Kasumi-1 (cell line): Measurements from ENCODE around the gene MORN4.
"Not testable (repeated sequence)": the region's sequence is repeated elsewhere in the genome, so short reads cannot be mapped to it uniquely, and the experiment has no call there.

Experiments
- DNase-seq, 2 experiments: peaks; one replicate each; lab custom pipeline; 2025; lab: John Stamatoyannopoulos, UW

Gene MORN4

DNA sequence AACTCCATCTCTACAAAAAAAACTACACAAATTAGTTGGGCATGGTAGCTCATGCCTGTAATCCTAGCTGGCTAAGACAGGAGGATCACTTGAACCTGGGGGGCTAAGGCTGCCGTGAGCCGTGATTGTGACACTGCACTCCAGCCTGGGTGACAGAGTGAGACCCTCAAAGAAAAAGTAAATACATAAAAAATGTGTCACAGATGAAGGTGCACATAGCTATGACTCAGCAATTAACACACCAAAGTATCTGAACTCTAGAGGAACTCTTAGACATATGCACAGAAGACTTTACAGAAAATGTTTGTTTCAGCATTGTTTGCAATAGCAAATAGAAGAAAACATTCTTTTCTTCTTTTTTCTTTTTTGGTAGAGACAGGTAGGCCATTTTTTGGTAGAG lies 35.5 kb downstream of the MORN4 start:
- DNase-seq = no peak

DNA sequence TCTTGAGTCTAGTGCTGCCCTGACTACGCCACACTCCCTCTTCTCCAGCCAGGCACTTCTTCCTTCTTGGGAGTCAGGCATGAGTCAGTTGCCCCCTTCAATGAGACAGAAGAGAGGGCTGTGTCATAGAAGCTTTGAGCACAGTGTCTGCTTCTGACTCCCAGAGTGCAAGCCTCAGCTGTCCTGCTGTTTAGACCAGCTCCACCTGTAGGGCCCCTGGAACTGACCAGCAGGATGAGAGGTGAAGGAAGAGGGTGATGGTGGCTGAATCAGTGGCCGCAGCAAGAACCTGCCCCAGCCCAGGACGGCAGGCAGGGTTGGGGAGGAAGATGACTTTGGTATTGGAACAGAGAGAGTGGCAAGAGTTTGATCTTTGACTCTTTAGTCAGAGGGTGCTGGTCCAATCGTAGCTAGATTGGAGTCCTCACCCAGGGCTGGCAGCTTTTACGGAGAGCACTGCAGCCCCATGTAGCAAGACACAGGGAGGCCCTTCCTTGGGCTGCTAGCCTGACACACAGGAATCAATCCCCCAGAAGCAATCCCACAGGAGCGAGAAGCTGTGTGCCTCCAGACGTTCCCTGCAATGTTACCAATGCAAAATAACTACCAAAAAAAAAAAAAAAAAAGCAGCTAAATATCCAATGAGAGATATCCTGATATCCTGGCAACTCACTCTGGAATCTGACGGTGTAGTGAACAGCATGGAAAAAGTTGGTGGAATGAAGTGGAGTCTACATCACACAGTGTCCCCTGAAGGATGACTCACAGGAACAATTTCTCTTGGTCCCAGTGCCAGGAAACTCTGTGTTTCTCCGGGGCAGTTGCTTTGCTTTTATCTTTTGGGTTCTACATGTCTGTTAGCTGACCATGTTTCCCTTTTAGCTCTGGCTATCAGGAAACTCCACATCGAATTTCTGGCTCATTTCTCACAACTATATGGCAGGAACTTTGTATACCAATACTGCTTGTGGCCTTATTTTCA lies 36.9 kb downstream of the MORN4 start:
- no peak for DNase-seq

DNA sequence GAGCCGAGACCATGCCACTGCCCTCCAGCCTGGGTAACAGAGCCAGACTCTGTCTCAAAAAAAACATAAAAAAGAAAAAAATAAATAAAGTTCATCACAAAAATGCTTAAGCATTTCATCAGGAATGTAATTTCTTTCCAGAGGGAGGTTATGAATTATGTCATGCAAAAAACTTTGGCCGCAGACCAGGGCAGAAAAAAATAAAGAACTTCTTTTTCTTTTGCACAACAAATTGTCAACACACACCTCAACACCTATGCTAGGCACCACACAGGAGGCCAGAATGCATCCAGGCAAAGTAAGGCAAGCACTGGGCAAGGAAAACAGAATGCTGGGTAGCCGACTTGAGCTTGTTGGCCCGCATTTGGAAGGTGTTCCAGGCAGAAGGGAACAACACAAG lies 39.9 kb downstream of the MORN4 start:
- no peak for DNase-seq

DNA sequence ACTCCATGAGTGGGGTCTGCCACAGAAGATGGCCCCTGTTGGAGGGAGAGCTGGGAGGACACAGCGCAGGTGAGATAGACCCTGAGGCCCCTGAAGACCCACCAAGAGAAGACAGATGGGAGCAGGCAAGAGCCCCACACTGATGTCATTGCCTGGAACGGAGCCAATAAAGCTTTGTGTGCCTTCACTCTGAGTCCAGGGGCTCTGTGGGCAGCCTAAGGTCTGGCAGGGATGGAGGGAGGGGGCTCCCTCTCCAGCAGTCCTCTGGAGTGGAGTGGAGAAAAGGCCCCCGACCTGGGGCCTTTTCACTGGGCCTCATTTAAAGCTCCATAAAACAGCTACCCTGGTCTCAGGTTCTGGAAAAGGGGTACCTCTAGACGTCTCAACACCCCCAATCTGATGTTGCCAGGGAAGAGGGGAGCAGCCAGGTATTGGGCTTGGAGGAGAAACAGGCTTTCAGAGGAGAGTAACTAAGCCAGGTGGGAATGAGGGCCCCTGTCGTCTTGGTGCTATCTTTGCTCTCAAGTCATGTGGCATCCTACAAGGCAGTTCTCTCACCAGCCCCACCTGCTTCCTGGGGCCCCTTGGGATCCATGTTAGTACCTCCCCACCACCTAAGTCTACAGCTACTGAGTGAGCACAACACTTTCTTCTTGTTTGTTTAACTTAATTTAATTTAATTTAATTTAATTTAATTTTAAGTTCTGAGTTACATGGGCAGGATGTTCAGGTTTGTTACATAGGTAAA lies 42.4 kb downstream of the MORN4 start:
- no peak for DNase-seq

DNA sequence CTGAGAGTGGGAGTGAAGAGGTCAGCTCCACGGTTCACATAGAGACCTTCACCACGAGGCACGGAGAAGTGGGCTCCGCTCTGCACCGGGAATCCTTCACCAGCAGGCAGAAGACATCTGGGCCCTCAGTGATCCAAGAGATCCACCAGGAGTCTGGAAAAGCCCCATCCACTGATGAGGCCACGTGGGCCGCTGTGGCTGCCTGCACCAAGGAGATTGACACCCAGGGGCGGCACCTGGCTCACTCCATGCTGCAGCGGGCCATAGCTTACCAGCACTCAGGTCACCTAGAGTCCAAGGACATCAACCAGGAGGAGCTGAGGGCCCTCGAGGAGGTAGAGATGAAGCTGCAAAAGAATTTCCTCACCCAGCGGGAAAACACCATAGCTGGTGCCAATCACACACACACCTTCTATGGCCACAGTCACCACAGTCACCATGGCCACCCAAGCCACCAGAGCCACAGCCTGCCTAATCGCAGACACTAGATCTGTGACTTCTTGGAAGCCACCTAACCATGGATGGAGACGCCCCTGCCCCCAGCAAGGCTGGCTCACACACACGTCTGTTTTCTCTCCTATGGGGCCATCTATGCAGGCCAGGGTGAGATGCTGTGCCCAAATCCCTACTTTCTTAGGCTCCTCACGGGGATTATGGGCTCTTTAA lies 43.1 kb downstream of the MORN4 start:
- no peak for DNase-seq

DNA sequence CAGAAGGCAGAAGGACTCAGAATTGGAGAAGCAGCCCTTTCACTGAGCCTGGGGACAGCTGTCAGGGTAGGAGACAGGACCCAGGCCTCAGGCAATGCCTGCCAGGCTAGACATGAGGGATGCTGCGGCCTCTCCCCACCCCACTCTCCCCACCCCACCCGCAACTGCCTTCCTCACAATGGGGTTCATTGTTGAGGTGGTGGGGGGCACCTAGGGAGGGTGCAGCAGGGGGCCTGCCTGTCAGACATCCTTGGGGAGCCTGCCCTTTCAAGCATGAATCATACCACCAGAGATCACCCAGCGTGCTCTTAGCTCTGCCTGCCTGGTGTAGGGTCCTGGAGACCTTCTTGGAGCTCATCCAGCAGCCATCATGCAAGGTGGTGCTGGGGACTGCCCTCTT lies 43.8 kb downstream of the MORN4 start, which contains the start of gene C10orf62:
Gene C10orf62 (plus strand): TSS at position 243 of the 400 bp plus-strand sequence. CDS start 177 bp downstream, outside the sequence.
- no peak for DNase-seq

DNA sequence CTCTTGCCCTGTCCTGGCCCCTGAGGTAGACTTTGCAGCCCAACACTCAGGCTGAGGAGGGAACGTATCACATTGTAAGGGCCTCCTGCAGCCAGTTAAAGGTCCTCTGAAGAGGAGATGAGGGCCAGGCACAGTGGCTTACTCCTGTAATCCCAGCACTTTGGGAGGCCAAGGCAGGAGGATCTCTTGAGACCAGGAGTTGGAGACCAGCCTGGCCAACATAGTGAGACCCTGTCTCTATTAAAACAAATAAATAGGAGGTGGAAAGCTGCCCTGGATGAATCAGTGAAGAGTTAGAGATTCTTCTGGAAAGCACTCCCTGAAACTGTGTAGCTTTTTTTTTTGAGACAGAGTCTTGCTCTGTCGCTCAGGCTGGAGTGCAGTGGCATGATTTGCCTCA lies 46.1 kb downstream of the MORN4 start:
- no peak for DNase-seq

DNA sequence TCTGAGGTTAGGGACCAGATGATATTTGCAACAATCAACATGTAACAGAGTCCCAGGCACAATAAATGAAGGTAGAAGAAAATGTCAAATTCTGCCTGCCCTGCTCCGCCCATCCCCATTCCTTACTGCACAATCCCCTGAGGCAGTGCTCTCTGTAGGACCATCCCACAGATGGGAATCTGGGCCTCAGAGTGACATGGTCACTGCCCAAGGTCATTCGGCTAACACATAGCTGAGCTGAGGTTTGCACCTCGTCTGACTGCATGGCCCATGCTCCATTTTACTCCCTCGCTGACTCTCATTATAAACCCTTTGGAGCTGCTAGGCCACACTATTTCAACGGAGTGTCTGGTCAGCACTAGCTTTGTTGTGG lies 47.9 kb downstream of the MORN4 start:
- no peak for DNase-seq

DNA sequence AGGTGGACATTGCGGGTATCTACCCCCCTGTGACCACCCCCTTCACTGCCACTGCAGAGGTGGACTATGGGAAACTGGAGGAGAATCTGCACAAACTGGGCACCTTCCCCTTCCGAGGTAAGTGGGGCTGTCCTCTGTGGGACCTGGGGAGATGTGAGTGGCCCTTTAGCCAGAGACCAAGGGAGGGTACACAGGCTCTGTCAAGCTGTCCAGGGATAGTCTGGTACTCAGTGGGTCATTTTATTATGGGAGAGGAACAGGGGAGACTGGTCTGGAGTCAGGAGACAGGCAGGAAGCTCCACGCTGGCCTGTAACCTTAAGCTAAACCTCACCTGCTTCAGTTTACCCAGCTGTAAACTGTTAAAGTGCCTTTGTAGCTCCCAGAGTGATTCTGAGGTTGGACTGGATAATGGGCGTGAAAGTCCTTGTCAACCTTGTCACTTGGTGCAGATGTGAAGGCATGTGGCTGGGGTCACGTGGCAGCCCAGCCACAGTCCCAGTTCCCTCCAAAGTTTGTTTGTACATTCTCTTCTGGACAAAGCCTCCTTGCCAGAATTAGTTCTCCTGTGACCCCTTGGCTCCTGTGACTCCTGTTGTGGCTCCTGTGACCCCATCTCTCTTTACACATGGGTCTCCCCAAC lies 48.4 kb downstream of the MORN4 start:
- no peak for DNase-seq

DNA sequence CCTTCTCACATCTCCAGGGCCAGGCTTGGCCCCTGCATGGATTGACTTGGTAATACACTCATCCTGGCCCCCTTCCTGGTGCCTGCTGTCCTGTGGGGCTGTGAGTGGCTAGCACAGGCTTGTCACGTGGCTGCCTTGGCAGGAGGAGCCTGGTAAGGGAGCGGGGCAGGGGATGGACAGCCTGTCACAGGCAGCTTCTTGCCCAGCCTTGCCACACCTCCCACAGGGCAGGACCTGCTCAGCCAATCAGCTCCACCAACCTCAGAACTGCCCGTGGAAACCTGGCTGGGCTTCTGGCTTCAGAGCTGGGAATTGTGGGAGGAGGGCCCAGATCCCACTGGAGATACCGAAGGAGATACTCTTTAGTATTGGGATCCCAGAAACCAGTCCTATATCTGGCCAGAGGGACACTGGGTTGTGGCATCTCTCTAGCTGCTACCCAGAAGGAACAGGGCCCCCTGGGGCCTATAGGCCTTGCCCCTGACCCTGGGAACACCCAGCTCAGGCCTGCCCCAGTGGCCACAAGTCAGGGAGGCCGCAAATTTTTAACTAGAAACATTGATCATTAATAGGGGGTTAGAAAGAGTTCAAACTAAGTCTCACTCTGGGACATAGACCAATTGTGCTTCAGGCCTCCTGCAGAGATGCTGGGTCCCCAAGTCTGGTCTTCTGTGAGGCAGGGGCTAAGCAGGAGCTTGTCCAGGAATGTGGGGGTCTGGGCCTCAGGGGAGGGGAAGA lies 49.1 kb downstream of the MORN4 start, which contains the start of gene HOGA1:
Gene HOGA1 (plus strand): TSS at position 330 of the 738 bp plus-strand sequence. CDS start 315 bp downstream, at position 645.
- DNase-seq = no peak

DNA sequence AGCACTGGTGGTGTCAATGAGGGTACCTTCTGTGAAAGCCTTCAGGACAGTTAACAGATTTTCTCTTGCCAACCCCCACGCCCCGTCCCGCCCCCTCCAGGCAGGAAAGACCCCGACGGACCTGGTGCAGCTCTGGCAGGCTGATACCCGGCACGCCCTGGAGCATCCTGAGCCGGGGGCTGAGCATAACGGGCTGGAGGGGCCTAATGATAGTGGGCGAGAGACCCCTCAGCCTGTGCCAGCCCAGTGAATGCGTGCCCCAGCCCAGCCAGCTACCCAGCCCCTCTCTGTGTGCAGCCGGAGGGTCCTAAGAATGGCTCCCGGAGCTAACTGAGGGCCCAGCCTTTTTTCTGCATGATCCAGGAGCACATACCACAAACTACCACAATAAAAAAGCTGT lies 49.8 kb downstream of the MORN4 start:
- DNase-seq = no peak

DNA sequence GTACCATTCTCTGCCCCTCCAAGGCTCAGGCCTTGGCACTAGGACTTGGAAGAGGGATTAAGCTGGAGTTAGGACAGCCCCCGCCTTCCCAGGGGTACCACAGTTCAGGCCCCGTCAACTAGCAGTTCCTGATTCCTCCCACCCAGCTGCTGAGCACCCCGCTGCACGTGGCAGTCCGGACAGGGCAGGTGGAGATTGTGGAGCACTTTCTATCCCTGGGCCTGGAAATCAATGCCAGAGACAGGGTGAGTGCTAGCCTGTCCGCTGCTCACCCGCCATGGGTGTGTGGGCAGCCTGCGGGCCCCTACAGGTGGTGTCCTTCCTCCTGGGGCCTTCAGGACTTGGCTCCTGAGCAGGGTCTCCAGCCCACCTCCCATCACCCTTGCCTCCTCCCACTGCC lies 51.1 kb downstream of the MORN4 start:
- DNase-seq = no peak

DNA sequence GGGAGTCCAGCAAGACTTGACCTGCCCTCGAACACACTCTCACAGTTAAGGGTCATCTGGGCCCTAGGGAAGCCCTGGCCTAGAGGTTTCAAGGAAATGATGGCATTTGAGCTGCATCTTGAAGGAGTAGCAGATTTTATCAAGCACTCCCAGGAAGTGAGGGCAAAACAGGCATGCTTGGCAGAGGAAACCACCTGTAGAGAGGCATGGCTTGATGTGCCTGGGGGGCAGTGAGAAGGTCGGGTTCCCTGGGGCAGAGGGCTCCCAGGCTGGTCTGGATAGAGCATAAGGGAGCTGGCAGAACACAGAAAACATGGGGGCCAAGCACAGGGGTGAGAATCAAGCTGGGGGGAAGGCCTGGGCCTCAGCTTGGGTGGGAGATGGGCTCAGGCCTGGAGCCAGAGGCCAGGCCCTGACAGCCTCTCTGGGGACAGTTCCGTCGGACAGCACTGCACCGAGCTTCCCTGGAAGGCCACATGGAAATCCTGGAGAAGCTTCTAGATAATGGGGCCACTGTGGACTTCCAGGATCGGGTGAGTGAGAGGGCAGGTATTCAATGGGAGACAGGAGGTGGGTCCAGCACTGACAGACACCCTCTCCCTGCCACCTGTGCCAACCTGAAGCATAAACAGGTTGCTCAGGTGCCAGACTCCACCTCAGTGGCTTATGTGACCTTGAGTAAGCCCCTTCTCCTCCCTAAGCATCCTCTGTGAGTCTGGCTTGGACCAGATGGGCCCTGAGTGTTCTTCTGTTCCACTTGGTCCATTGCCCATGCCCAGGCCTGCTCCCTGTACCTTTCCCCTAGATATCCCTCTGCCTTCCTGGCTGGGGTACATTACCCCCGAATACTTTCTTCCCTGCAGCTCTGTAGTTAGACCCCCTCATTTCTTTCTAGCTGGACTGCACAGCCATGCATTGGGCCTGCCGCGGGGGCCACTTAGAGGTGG lies 52.6 kb downstream of the MORN4 start:
- DNase-seq = no peak

DNA sequence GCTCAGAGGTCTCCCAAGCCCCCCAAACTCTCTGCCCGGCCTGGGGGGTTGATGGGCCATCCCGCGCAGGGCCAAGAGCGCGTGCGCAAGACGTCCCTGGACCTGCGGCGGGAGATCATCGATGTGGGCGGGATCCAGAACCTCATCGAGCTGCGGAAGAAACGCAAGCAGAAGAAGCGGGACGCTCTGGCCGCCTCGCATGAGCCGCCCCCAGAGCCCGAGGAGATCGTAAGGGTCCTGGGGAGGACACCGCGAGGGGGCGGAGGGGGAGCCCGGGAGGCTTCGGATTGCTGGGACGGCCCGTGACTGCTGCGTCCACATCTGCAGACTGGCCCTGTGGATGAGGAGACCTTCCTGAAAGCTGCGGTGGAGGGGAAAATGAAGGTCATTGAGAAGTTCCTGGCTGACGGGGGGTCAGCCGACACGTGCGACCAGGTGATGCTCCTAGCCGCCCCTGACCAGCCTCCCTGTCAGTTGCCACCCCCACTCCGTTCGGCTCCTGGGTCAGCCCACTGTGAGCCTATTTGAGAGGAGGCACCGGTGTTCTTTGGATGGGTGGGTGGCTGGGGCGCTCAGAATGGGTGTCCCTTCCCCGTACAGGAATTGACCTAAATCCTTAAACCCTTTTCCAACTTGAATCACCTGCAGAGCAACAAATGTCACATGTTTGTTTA lies 55.0 kb downstream of the MORN4 start:
- no peak for DNase-seq

DNA sequence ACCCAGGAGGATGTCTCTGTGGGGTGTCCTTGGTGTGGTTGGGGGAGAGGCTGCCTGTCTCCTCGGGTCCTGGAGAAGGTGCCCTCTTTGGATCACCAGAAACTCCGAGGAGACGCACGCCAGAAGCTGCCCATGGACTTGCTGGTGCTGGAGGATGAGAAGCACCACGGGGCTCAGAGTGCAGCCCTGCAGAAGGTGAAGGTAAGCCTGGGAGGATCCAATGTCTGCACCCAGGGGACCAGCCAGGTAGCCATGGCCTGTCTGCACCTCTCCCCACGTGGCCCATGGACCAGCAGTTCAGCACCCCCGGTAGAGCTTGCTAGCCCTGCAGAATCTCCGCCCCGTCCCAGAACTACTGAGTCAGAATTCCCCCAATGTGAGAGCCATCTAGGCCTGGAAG lies 55.6 kb downstream of the MORN4 start:
- DNase-seq = no peak

DNA sequence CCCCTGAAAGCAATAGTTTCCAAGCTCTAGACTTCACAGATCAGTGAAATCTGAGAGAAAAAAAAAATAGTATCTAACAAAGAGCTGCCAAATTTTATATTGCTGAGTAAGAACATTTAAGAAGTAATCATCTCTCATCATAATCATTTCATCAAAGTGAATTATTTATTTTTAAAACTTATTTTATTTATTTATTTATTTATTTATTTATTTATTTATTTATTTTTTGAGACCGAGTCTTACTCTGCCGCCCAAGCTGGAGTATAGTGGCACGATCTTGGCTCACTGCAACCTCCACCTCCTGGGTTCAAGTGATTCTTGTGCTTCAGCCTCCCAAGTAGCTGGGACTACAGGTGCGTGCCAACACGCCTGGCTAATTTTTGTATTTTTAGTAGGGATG lies 56.8 kb downstream of the MORN4 start:
- not testable (repeated sequence) for DNase-seq

DNA sequence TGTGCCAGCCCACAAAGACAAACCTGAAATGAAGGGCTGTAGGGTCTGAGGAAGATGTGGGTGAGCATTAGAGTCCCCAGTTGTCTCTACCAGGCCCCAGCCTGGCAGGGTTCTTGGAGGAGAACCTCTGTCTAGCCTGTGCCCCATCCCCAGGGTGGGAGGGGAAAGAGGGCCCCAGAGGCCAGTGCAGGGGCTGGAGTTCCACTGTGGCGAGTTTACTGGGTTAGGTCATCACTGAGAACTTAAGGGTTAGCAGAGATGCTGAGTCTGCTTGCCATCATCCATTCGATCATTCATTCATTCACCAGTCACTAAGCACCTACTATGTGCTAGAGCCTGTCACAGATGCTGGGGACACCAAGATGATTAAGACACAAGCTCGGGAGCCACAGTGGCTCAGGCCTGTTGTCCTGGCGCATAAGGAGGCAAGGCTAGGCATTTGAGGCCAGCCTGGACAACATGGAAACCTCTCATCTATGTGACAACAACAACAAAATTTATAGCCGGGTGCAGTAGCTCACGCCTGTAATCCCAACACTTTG lies 58.1 kb downstream of the MORN4 start:
- no peak for DNase-seq

DNA sequence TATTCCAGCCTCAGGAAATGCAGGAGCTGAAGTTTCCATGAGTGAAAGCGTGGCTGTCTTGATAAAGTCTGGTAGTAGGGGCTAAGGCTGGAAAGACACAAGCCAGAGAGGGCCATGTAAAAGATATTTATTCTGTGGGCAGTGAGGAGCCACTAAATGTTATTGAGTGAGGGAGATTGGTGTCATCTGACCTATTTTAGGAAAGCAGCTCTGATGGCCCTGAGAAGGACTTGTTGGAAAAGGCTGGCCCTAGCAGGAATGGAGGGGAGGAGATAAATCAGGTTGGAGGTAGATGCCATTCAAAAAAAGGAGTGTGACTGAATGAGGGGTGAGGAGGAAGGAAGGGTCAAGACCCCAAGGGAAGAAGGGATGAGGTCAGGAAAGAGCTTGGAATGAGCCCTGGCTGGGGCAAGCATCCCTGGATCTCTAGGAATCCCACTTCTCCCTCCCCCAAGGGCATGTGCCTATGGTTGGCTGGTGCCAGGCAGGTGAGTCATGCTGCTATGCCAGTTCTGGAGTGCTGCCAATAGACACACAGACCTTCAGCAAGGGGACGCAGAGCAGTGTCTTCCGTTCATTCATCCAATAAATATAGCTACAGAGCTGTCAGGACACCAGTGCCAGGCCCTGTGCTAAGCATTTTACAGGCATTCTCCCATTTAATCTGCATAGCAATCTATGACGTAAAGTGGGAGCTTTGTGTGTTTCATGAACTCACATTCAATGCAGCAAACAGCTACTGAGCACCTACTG lies 58.8 kb downstream of the MORN4 start:
- no peak for DNase-seq
